Measurements from ENCODE around the gene OR1E1. TPM values are rescaled to one million over a fixed set of nuclear protein-coding genes. Genes with fewer than 3 reads are reported as not detected.
"Not testable (repeated sequence)": the region's sequence is repeated elsewhere in the genome, so short reads cannot be mapped to it uniquely, and the experiment has no call there.

The OR1E1 gene
- not detected in 2 replicates for total RNA-seq (2014; rRNA removed; shearing (Covaris generic); ENCODE audit: low replicate concordance)

- in situ Hi-C loops (cut with HindIII; ENCODE audit: low pct_unique_long_range_greater_than_20kb, low sequenced_read_pairs): no loop called here
- no peak for DNase-seq (ENCODE audit: low read depth)
These were observed at the start of gene OR1E1 for GRCh38 chr17:3398310-3398709. Gene OR1E1 (minus strand): TSS chr17:3398410. CDS start chr17:3398410, 0 bp downstream.

- no peak for DNase-seq (ENCODE audit: low read depth)
- in situ Hi-C loops (cut with HindIII; ENCODE audit: low pct_unique_long_range_greater_than_20kb, low sequenced_read_pairs): no loop called here
These were observed 49.4 kb upstream of the OR1E1 start for GRCh38 chr17:3447625-3448024.

GRCh38 chr17:3440451-3440850 lies 42.2 kb upstream of the OR1E1 start:
- DNase-seq (ENCODE audit: low read depth): no peak

GRCh38 chr17:3438368-3438767 lies 40.2 kb upstream of the OR1E1 start:
- in situ Hi-C loops (cut with HindIII; ENCODE audit: low pct_unique_long_range_greater_than_20kb, low sequenced_read_pairs): no loop called here
- DNase-seq (ENCODE audit: low read depth): no peak

More at GRCh38 chr17:3440451-3440850, 42.2 kb upstream of the OR1E1 start:
- in situ Hi-C loops (cut with HindIII; ENCODE audit: low pct_unique_long_range_greater_than_20kb, low sequenced_read_pairs): no loop called here

- in situ Hi-C loops (cut with HindIII; ENCODE audit: low pct_unique_long_range_greater_than_20kb, low sequenced_read_pairs): no loop called here
- DNase-seq (ENCODE audit: low read depth): no peak
These were observed 35.5 kb upstream of the OR1E1 start, which contains the start of gene OR1E2 for GRCh38 chr17:3433741-3434140. Gene OR1E2 (minus strand): TSS chr17:3433841. CDS start chr17:3433841, 0 bp downstream.

GRCh38 chr17:3433215-3433614 lies 35.0 kb upstream of the OR1E1 start:
- DNase-seq (ENCODE audit: low read depth); in situ Hi-C loops (cut with HindIII; ENCODE audit: low pct_unique_long_range_greater_than_20kb, low sequenced_read_pairs): not testable (repeated sequence)

- DNase-seq (ENCODE audit: low read depth): no peak
- in situ Hi-C loops (cut with HindIII; ENCODE audit: low pct_unique_long_range_greater_than_20kb, low sequenced_read_pairs): no loop called here
These were observed 20.0 kb upstream of the OR1E1 start for GRCh38 chr17:3418222-3418621.

GRCh38 chr17:3415610-3416009 lies 17.4 kb upstream of the OR1E1 start:
- in situ Hi-C loops (cut with HindIII; ENCODE audit: low pct_unique_long_range_greater_than_20kb, low sequenced_read_pairs): no loop called here
- DNase-seq (ENCODE audit: low read depth): no peak

GRCh38 chr17:3412216-3412615 lies 14.0 kb upstream of the OR1E1 start:
- in situ Hi-C loops (cut with HindIII; ENCODE audit: low pct_unique_long_range_greater_than_20kb, low sequenced_read_pairs); DNase-seq (ENCODE audit: low read depth): not testable (repeated sequence)

- DNase-seq (ENCODE audit: low read depth): no peak
- in situ Hi-C loops (cut with HindIII; ENCODE audit: low pct_unique_long_range_greater_than_20kb, low sequenced_read_pairs): no loop called here
These were observed 12.9 kb upstream of the OR1E1 start, which contains the start of gene OR3A3 for GRCh38 chr17:3411070-3411469. Gene OR3A3 (plus strand): TSS chr17:3411370.

GRCh38 chr17:3403856-3404255 lies 5.6 kb upstream of the OR1E1 start:
- in situ Hi-C loops (cut with HindIII; ENCODE audit: low pct_unique_long_range_greater_than_20kb, low sequenced_read_pairs): not testable (repeated sequence)

GRCh38 chr17:3401786-3402185 lies 3.6 kb upstream of the OR1E1 start:
- no peak for DNase-seq (ENCODE audit: low read depth)
- in situ Hi-C loops (cut with HindIII; ENCODE audit: low pct_unique_long_range_greater_than_20kb, low sequenced_read_pairs): no loop called here

More at GRCh38 chr17:3403856-3404255, 5.6 kb upstream of the OR1E1 start:
- DNase-seq (ENCODE audit: low read depth): not testable (repeated sequence)

- in situ Hi-C loops (cut with HindIII; ENCODE audit: low pct_unique_long_range_greater_than_20kb, low sequenced_read_pairs): no loop called here
- DNase-seq (ENCODE audit: low read depth): no peak
These were observed 1.8 kb upstream of the OR1E1 start for GRCh38 chr17:3400055-3400454.

- in situ Hi-C loops (cut with HindIII; ENCODE audit: low pct_unique_long_range_greater_than_20kb, low sequenced_read_pairs): not testable (repeated sequence)
- peak; percentile 9 for DNase-seq (ENCODE audit: low read depth)
These were observed 409 bp downstream of the OR1E1 start for GRCh38 chr17:3397801-3398200.

GRCh38 chr17:3389791-3390190 lies 8.4 kb downstream of the OR1E1 start:
- in situ Hi-C loops (cut with HindIII; ENCODE audit: low pct_unique_long_range_greater_than_20kb, low sequenced_read_pairs): no loop called here

GRCh38 chr17:3385869-3386816 lies 12.1 kb downstream of the OR1E1 start, which contains the start of gene OR3A2:
Gene OR3A2 (minus strand): TSS chr17:3386308.
- in situ Hi-C loops (cut with HindIII; ENCODE audit: low pct_unique_long_range_greater_than_20kb, low sequenced_read_pairs): no loop called here
- DNase-seq (ENCODE audit: low read depth): no peak

More at GRCh38 chr17:3389791-3390190, 8.4 kb downstream of the OR1E1 start:
- no peak for DNase-seq (ENCODE audit: low read depth)

GRCh38 chr17:3381957-3382356 lies 16.3 kb downstream of the OR1E1 start:
- in situ Hi-C loops (cut with HindIII; ENCODE audit: low pct_unique_long_range_greater_than_20kb, low sequenced_read_pairs): no loop called here
- DNase-seq (ENCODE audit: low read depth): no peak

GRCh38 chr17:3378321-3378720 lies 19.9 kb downstream of the OR1E1 start:
- in situ Hi-C loops (cut with HindIII; ENCODE audit: low pct_unique_long_range_greater_than_20kb, low sequenced_read_pairs): no loop called here
- no peak for DNase-seq (ENCODE audit: low read depth)

- DNase-seq (ENCODE audit: low read depth); in situ Hi-C loops (cut with HindIII; ENCODE audit: low pct_unique_long_range_greater_than_20kb, low sequenced_read_pairs): not testable (repeated sequence)
These were observed 27.0 kb downstream of the OR1E1 start for GRCh38 chr17:3371167-3371566.

All from Caki2 (cell line).